A673 (cell line): ENCODE data around the gene KCTD7.

Source experiments
- CTCF ChIP-seq: fragments of 300-800, 200-600 bp; sonication (generic); conservative IDR thresholded peaks from 2 replicates; pipeline ENCODE4 v1.5.1; 2017; ENCODE audit warnings: low read depth, mild to moderate bottlenecking, antibody characterized with exemption, low read length, moderate library complexity, mixed read lengths
- EZH2 ChIP-seq: fragments of 200-600 bp; sonication (generic); IDR thresholded peaks from 2 replicates; pipeline ENCODE4 v1.6.1; 2017; ENCODE audit warnings: borderline replicate concordance, low read depth, mild to moderate bottlenecking, mixed read lengths, antibody characterized with exemption, low read length; ENCODE audit not compliant: poor library complexity, severe bottlenecking

GRCh38 chr7:66627881-66628360 lies 760 bp upstream of the KCTD7 start:
- TF ChIP-seq EZH2 (no peak), CTCF (no peak)
